HL-60/S4 treated with phorbol 12-myristate 13-acetate at 8.2 ng/mL for 4 days and 3 days (cell line): Measurements from ENCODE around the gene PNMT.

Experiments
- in situ Hi-C: fragments of 300-500 bp; cut with MboI; formaldehyde crosslinking; loops from 2 replicates; pipeline ENCODE4 v1.15.0; 2022; ENCODE audit warnings: low sequenced_read_pairs

Gene PNMT

DNA sequence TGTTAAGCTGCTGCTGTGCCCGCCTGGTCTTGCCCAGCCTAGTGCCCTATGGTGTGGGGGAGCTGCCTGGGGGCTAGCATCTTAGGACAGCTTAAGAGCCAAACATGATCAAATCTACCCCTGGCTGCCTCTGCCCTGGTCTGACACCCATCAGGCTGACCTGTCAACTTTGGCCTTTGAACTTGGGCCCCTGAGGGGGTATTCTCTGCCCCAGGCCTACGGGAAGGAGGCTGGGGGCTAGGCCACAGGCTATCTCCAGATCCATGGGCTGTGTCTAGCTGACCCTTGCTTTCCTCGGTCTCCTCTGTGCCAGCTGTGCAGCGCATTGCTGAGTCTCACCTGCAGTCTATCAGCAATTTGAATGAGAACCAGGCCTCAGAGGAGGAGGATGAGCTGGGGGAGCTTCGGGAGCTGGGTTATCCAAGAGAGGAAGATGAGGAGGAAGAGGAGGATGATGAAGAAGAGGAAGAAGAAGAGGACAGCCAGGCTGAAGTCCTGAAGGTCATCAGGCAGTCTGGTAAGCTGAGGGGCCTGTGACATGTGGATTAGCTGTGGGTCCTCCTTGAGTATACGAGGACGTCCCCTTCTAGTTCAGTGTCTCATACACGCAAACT lies 34.6 kb upstream of the PNMT start:
- in situ Hi-C loops, result no loop called here

DNA sequence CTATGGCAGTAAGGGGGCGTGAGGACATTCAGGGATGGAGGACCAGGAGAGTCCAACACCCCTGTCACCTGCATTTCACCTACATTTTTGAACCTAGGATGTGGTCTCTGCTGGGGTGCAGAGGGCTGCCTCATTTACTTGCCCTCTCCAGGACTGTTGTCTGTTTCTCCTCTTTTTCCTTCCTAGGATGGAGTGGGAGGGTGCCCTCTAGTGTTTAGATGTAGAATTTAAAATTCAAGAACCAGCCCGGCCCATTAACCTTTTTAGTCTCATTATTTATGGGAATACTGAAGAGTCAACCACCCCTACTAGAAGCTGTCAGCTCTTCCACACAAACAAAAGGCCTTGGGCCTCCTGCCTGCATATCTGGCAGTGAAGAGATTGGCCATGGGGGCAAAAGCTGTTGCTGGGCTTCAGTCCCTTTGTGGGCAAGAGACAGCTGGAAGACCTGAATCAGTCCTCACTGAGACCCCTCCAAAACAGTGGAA lies 33.8 kb upstream of the PNMT start:
- in situ Hi-C loops, result no loop called here

DNA sequence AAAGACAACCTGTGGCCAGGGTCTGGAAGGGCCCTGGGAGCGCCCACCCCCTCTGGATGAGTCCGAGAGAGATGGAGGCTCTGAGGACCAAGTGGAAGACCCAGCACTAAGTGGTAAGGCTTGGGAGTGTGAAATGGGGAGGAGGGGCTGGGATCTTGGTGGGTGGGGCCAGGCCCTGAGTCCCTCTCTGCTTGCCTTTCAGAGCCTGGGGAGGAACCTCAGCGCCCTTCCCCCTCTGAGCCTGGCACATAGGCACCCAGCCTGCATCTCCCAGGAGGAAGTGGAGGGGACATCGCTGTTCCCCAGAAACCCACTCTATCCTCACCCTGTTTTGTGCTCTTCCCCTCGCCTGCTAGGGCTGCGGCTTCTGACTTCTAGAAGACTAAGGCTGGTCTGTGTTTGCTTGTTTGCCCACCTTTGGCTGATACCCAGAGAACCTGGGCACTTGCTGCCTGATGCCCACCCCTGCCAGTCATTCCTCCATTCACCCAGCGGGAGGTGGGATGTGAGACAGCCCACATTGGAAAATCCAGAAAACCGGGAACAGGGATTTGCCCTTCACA lies 32.6 kb upstream of the PNMT start:
- in situ Hi-C loops, result no loop called here

DNA sequence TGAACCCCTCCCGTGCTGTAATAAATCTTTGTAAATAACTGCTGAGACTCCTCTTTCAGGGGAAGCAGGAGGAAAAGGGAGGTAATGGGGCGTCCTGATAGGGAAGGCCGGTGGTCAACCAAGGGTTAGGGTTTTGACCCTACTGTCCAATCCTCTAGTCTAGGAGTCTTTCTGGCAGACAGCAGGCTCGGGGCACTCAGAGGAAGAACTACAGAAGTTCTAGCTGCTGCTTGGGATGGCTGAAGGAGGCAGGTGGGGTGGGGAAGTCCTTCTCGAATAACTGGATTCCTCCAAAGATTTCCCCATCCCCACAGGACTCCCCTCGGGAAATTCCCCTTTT lies 31.7 kb upstream of the PNMT start:
- in situ Hi-C loops, result no loop called here

DNA sequence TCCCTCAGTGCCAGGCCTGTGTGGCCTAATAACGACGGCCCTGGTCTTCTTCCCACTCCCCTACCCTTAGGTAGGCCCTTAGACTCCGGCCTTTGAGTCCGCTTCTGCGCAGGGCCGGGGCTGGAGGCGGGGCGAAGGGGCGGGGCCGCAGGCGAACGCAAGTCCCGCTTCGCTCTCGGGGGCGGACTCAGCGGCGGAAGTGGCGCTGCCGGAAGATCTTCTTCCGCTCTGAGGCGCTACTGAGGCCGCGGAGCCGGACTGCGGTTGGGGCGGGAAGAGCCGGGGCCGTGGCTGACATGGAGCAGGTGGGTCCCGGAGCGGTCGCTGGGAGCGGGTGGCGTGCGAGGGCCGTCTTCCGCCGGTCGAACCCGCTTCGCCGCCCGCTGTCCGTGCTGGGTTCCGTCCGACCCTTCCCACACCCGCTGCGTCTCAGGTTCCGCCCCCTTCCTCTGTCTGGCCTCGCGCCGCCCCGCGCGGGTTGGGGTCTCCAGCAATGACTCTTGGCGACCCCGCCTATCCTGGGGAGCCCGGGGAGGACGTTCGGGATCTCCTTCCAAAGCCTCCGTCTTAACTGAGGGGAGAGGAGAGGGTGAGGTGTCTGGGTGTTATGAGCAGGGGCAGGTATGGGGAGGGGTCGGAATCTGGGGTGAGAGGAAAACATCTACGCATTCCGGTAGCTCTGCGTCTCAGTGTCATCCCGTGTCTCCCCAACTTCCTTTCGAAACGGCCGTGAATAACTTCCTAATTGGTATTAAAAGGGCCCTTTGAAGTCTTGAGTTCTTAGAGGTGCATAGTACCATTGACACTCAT lies 31.1 kb upstream of the PNMT start, which contains the start of gene STARD3:
TSS of gene STARD3 (plus strand) at position 218 of the 810 bp plus-strand sequence. CDS start 16,388 bp downstream, outside the sequence.
- in situ Hi-C loops, result no loop called here

DNA sequence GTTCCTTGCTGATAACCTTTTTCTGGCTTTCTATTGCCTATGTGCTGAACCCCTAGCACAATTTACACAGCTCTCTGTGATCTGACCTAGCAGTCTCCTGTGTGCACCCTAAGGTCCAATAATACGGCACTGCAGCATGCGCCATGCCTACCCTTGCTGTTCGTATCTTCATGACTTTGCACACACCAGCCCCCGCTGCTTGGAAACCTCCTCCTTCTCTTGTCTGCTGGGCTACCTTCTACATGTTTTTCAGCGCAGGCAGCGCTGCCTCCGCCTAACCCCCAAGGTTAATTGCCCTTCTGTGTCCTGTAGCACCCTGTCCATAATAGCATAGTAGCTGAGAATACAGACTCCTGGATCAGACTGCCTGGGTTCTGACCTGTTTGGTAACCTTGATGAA lies 29.9 kb upstream of the PNMT start:
- in situ Hi-C loops, result no loop called here

DNA sequence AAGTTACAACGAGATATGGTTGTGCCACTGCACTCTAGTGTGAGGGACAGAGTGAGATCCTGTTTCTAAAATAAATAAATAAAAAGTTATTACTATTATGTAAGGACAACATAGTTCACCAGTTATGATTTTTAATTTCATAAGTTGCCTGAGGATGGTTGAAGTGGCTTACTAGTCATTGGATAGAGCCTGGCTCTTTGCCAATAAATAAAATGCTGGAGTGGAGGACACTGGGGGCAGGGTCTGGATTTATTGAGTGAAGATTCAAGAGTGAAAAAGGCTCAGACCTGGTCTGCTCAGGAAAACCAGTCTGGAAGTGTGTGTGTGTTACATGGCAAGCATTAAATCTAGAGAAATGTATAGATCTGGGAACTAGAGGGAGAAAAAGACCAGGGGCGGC lies 29.2 kb upstream of the PNMT start:
- in situ Hi-C loops, result no loop called here

DNA sequence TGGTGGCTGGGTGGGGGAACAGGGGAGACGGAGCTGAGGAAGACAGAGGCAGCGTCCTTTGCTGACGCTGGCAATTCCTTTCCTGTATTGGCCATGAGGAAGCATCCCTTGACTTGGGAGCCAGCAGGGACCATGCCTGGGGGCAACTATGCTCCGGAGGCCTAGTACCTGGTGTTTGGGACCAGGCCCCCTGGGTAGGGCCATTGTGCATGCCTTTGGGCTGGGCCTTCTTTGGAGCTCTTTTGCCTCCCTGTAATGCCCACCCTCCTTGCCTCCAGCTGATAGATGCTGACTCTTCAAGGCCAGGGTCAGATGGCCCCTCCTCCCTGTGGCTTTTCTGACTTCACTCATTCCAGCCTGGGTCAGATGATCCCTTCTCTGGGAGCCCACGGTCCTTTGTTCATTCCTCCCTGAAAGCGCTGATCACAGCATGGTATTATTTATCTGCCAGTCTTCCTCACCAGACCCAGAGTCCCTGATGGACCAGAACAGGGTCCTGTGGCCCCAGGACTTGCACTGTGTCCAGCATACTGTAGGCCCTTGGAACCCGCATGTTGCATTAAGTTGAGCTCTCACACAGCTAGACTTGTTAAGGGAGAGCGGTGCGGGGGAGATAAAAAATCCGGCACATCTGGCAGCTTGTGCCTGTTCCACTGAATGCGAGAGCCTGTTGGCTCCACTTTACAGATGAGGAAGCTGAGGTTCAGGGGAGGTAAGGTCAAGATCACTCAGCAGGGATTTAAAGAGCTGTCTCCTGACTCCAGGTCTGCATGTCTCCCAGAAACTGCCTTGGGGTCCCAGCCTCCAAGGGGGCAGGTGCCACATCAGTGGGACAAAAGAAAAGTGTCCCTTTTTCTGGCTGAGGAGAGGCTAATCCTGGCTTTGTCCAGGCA lies 28.4 kb upstream of the PNMT start:
- in situ Hi-C loops, result no loop called here

DNA sequence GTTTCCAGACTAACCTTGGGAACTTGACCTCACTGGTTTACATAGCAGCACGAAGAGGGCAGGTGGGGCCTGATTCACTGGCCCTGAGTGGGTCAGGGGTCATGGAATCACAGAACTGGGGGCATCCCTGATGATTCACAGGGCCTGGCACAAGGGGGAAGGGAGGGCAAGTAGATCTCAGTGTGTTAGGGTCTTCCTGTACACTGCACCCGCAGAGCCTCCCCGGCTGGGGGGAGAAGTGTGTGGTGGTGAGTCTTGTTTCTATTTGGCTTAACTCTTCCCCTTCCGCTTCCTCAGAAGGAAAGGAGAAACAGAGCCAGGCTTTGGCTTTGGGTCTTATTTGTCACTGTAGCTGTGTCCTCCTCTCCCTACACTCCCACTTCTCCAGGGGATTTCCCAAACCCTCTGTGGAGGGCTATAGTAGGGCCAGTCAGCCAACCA lies 27.6 kb upstream of the PNMT start:
- in situ Hi-C loops, result no loop called here

DNA sequence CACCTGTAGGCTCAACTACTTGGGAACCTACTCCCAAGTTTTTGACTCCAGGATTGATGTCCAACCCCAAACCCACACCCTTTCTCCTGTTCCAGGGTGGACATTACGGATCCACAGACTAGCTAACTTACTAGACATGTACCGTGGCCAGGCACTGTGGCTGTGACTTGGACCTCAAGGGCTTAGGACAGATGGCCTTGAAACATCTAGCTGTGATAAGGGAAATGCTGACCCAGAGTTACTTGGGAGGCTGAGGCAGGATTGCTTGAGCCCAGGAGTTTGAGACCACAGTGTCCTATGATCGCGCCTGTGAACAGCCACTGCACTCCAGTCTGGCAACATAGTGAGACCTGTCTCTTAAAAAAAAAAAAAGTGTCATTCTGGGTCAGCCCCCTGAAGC lies 27.2 kb upstream of the PNMT start:
- in situ Hi-C loops, result no loop called here

DNA sequence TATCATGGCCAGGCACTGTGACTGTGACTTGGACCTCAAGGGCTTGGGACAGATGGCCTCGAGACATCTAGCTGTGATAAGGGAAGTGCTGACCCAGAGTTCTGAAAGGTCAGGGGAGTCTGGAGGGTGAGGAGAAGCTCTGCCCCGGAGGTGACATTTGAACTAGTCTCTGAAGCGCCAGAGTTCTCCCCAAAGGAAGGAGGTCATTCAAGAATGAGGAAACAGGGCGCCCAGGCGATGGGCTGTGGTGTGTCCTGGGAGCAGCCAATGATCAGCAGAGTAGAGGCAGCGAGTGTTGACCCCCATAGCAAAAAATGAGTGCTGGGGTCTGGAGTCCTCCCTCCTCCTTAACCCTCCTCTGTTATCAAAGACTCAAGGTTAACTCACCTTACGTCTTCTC lies 26.4 kb upstream of the PNMT start:
- in situ Hi-C loops, result no loop called here

DNA sequence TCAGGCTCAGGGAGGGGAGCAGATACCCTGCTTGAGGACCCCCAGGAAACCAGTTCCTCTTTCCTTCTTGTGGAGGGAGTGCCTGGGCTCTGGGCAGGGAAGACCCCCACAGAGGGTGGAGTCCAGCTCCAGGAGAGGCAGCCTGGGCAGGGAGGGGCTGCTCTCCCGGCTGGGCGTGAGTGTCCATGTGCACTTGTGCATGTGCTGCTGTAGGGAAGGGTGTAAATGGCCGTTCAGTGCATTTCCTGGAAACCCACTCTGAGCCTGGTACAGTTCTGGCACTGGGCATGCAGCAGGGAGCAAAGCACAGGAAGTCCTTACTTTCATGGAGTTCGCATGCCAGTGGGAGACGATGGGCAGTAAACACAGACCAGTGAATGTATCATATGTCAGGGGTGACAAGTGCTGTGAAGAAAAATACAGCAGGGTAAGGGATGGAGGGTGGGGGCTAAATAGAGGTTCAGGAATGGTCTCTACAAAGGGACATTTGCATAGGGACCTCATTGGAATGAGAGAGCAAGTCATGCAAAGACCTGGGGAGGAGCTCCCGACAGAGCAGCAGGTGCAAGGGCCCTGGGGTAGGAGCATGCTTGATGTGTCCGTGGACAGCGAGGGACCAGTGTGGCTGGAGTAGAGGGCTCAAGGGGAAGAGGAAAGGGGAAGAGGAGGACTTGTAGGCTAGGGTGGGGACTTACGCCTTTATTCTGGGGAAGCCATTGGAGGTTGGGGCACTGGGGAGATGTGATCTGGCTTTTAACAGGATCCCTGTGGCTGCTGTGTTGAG lies 25.8 kb upstream of the PNMT start:
- in situ Hi-C loops, result no loop called here

DNA sequence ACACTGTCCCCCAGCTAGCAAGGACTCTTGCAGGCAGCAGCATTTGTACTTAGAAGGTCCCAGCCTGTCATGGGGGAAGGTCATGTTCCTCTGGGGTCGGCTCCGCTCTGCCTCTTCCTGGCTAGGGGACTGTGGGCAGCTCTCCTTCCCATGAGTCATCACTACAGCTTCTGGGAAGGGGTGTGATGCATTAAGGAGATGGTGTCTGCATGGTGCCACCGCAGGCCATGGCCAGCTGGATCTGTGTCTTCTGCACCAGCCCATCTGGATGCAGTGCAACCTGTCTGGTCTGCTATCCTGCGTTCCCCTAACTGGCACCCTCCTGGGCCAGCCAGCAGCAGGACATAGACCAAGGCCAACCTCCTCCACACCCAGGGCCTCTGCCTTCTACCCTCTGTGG lies 25.0 kb upstream of the PNMT start:
- in situ Hi-C loops, result no loop called here

DNA sequence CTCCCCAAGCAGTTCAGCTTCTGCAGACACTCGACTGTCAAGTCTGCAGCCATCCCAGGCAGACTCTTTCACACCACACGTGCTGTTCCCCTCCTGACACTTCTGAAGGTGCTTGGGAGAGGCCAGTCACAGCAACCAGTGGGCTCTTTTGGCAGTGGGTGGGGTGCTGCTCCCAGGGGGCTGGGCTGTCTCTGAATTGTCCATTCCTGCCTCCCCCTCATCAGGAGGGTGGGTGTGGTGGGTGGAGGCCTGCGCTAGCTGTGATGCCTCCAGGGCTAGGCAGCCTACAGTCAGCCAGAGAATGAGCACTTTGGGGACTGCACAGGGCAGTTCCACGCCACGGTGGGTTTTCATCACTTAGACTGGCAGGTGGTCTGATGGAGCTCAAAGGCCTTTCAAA lies 21.0 kb upstream of the PNMT start:
- in situ Hi-C loops, result no loop called here

DNA sequence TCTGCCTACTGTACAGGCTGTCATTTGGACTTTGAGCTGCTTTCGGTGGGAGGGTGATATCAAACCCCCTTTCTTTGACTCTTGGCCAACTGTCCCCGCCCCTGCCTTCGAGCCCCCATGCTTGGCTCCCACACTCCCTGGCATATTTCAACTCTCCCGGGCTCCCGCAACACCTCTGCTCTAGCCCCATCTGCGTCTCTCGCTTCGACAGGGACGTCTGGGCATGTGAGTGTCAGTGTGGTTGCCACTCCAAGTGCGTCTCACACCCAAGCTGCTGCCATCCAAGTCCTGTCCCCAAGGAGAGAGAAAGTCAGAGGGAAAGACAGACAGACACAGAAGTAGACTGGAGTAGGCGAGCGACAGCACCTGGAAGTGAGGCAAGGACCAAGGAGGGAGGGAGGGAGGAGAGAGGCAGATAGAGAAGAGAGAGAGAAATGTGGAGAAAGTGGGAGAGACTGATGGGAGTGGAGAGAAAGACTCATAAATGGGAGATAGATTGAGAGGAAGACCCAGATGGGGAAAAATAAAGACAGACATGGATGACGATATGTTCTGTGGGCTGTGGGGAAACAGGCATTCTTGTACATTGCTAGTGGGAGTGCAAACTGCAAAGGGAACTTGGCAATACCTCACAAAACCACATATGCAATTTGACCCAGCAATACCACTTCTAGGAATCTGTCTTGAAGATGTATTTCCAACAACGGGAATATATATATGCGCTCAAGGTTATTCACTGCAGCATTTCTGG lies 19.5 kb upstream of the PNMT start:
- in situ Hi-C loops, result no loop called here

DNA sequence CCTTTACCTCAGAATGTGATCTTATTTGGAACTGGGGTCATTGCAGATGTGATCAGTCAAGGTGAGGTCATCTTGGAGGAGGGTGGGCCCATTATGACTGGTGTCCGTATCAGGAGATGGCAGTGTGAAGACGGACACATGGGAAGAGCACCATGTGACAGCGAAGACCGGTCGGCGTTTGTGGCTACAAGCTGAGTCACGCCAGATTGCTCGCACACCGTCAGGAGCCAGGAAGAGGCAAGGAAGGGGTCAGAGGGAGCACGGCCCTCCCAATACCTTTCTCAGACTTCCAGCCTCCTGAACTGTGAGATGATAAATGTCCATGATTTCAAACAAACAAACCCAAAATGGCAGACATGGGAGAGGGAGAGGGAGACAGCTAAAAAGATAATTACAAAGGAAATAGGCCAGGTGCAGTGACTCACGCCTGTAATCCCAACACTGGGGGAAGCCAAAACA lies 18.1 kb upstream of the PNMT start:
- in situ Hi-C loops, result no loop called here

DNA sequence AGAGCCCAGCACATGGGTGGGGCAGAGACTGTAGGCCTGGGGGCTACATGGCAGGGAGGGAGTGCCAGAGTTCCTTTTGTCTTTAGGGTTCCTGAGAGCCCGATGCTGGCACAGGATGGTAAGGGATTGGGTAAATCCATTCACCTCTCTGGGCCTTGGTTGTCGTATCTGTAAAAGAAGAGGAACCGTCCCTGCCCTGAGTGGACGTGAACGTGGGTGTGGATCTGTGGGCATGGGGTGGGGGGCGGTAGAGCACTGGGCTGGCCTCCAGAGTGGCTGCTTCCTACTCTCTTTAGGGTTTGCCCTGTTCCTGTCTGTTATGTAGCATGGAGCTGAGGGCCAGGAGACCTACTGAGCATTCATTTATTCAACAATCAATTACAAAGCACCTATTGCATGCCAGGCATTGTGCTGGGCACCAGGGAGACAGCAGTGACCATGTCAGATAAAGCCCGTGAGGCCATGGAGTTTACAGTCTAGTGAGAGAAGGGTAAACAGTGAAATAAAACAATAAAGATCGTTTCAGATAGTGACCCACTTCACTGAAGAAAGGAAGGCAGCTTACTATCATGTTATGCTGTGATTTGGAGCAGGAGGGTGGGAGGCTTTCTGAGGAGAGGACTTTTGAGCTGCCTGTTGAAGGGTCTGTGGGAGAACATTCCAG lies 16.2 kb upstream of the PNMT start:
- in situ Hi-C loops, result no loop called here

DNA sequence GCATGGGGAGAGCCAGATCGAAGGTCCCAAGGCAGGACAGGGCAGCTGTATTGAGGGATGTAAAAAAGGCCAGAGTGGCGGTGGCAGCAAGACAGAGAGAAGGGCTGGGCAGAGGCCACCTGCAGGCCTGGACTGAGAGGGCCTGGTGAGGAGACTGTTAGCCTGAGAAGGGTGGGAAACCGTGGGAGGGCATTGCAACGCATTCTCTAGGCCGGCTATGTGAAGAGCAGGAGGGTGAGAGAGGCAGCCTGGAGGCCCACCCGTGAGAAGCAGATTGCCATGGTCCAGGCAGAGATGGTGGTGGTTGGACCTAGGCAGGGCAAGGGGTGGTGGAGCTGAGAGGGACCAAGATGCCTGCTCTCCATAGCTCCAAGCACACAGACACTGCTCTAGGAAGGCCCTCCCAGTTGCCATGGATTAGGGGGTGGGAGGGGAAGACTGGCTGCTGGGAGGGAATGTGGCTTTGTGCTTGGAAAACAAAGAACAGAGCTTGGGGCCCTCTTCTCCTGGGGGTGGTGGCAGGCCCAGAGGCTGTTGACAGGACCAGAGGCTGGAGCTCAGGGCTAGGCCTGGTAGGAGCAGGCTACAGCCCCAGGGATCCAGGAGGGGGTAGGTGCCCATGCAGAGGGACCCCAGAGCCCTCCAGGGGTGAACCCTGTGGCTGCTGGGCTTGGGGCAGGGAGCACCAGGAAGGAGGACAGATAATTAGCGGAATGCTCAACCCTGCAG lies 15.5 kb upstream of the PNMT start:
- in situ Hi-C loops, result no loop called here

DNA sequence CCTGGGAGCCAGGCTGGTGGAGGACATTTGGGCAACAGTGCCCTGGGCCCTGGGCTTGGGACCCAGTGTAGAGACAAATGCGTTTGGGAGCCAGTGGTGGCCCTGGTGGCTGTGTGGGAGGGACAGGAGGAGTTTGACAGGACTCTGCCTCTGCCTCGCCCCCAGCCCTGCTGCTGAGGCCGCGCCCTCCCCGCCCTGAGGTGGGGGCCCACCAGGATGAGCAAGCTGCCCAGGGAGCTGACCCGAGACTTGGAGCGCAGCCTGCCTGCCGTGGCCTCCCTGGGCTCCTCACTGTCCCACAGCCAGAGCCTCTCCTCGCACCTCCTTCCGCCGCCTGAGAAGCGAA lies 15.0 kb upstream of the PNMT start:
- in situ Hi-C loops, result no loop called here
